Activated naive CD4-positive, alpha-beta T cell treated with anti-CD3 and anti-CD28 coated beads, Interleukin-2, amount 50 U/mL, for 72 hours (primary cell): ENCODE measurements around the gene FASTK. TPM values are rescaled to one million over a fixed set of nuclear protein-coding genes. Genes with fewer than 3 reads are reported as not detected.

Experiments used
- ATAC-seq, 2 donors: fragments of 150-1000 bp; cut with Tn5 transposase; 2 replicates each; pipeline ENCODE4 v1.10.0; 2021; ENCODE audit warnings: mild to moderate bottlenecking in 2 of 2, moderate library complexity in 2 of 2
- DNase-seq, 2 donors: peaks; one replicate each; pipeline ENCODE4 v3.0.0; 2021 to 2022; ENCODE audit warnings: low spot score in 2 of 2
- H3K27ac Mint-ChIP-seq, 2 donors: one replicate each; pipeline ENCODE4 v1.8.0; 2022; ENCODE audit warnings: mild to moderate bottlenecking in 2 of 2, mixed read lengths in 2 of 2
- H3K36me3 Mint-ChIP-seq, 2 donors: one replicate each; pipeline ENCODE4 v1.8.0; 2022; ENCODE audit warnings: mixed read lengths in 2 of 2
- H3K9me3 Mint-ChIP-seq, 2 donors: one replicate each; pipeline ENCODE4 v1.8.0; 2022; ENCODE audit warnings: mixed read lengths in 2 of 2
- total RNA-seq, 2 donors: library from RNA; stranded (reverse); gene quantifications; one replicate each; pipeline ENCODE4 v1.2.3, GENCODE V29; 2022

Gene FASTK
- total RNA-seq, 2 donors from 2014 or later = 27.0 to 62.0 TPM

DNA sequence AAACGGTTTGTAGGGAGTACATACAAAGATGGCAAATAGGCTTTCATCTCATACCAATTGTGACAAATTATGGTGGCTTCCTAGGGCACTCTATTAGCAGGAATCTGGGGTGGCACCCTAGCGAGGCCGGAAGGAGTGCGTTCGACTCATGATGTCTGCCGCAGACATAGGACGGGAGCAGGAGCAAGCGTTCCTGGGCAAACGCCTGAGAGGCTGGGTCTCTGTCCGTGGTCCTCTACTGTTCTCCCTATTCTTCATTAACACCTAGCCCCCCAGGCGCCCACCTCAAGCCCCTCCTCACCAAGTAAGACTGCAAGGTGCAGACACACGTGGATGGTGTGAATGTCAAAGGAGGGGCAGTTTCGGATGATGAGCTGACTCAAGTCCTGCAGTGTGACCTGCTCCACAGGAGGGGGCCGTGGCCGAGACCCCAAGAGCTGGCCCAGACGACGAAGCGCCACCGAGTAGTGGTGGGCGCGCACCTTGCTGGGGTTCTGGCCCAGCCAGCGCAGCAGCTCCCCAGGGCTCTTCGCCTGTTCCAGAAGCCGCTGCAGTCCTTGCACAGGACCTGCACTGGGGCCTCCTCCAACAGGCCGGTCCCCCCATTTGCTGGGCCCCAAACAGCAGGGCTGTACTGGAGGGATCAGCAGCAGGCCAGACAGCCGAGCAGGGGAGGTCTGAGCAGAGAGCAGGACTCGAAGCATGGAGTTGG lies 1.3 kb downstream of the FASTK start:
- H3K9me3 Mint-ChIP-seq = no peaks in the 10 kb centered on the region
- peaks cover 12 to 14% of the 10 kb centered on the region in 2 donors for H3K36me3 Mint-ChIP-seq
- ATAC-seq (no peak), DNase-seq (no peak)
- H3K27ac Mint-ChIP-seq = peak overlapping the region; percentile 79 to 91

- no peak for DNase-seq
- Mint-ChIP-seq H3K9me3 (no peaks in the 10 kb centered on the region), H3K27ac (peak overlapping the region; percentile 79 to 90), H3K36me3 (peaks cover 12 to 14% of the 10 kb centered on the region in 2 donors)
- no peak for ATAC-seq
Measured at GRCh38 chr7:151078233-151079040, 2.2 kb downstream of the FASTK start.

- peaks cover 9 to 11% of the 10 kb centered on the region in 2 donors for H3K36me3 Mint-ChIP-seq
- ATAC-seq = no peak
- H3K9me3 Mint-ChIP-seq = no peaks in the 10 kb centered on the region
- H3K27ac Mint-ChIP-seq = peak overlapping the region; percentile 17 to 90
- DNase-seq = no peak
Measured at GRCh38 chr7:151077705-151078232, 2.8 kb downstream of the FASTK start.

- DNase-seq (no peak), ATAC-seq (no peak)
- peaks cover 6 to 7% of the 10 kb centered on the region in 2 donors for H3K36me3 Mint-ChIP-seq
Measured at GRCh38 chr7:151076863-151077704, 3.5 kb downstream of the FASTK start.

DNA sequence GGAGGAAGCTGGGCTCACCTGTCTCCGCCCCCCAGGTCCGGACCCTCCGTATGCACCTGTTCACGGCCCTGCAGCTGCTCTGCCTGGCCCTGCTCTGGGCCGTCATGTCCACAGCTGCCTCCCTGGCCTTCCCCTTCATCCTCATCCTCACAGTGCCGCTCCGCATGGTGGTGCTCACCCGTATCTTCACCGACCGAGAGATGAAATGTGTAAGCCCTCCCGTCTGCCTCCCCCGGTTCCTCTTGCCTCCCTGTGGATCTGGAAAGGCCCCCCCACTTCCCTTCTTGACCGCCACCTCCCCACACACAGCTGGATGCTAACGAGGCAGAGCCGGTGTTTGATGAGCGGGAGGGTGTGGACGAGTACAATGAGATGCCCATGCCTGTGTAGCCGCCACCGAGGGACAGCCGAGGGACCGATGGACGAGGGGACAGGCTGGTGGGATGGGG lies 4.6 kb downstream of the FASTK start:
- no peaks in the 10 kb centered on the region for H3K9me3 Mint-ChIP-seq
- DNase-seq = no peak
- peak overlapping the region; percentile 72 to 88 for H3K27ac Mint-ChIP-seq
- H3K36me3 Mint-ChIP-seq = peaks cover 6 to 7% of the 10 kb centered on the region in 2 donors
- no peak for ATAC-seq

More at GRCh38 chr7:151076863-151077704, 3.5 kb downstream of the FASTK start:
- Mint-ChIP-seq H3K27ac (no peak overlapping the region), H3K9me3 (no peaks in the 10 kb centered on the region)

- ATAC-seq (no peak), DNase-seq (no peak)
- Mint-ChIP-seq H3K36me3 (peaks cover 6 to 7% of the 10 kb centered on the region in 2 donors), H3K27ac (peak overlapping the region; percentile 72 to 88), H3K9me3 (no peaks in the 10 kb centered on the region)
Measured at GRCh38 chr7:151075662-151075971, 5.0 kb downstream of the FASTK start.

DNA sequence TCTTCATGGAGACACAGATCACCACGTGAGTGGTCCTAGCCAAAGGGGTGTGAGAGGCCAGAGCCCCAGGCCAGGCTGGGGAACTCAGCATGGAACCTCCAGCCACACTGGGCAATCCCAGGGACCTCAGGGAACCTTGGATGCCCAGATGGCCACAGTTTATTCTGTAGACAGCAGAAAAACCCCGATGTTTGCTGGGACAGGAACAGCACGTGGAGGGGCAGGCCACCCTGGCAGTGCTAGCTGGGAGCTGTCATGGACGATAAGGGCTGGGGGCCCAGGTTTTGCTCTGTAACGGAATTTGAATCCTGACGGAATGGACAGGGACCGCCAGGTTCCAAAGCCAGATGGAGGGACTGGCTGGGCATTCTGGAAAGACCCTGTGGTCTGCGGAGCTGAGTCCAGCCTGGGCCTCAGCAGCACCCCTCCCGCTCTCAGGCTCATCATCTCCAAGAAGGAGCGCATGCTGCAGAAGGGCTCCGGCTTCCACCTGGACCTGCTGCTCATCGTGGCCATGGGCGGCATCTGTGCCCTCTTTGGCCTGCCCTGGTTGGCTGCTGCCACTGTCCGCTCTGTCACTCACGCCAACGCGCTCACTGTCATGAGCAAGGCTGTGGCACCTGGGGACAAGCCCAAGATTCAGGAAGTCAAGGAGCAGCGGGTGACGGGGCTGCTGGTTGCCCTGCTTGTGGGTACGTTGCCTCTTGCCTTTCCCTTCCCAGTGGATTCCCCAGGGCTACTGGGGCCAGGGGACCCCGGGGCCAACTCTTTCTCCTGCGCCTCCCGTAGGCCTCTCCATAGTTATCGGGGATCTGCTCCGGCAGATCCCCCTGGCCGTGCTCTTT lies 5.6 kb downstream of the FASTK start:
- no peaks in the 10 kb centered on the region for H3K9me3 Mint-ChIP-seq
- peak overlapping the region; percentile 72 to 88 for H3K27ac Mint-ChIP-seq
- peaks cover 4 to 6% of the 10 kb centered on the region in 2 donors for H3K36me3 Mint-ChIP-seq
- no peak for DNase-seq
- no peak for ATAC-seq

GRCh38 chr7:151073990-151074389 lies 6.6 kb downstream of the FASTK start:
- H3K27ac Mint-ChIP-seq = no peak overlapping the region
- DNase-seq (no peak), ATAC-seq (no peak)
- peaks cover 0 to 6% of the 10 kb centered on the region in 2 donors for H3K36me3 Mint-ChIP-seq
- H3K9me3 Mint-ChIP-seq = no peaks in the 10 kb centered on the region

GRCh38 chr7:151071032-151071866 lies 9.4 kb downstream of the FASTK start:
- Mint-ChIP-seq H3K36me3 (peaks cover 0 to 6% of the 10 kb centered on the region in 2 donors), H3K27ac (no peak overlapping the region), H3K9me3 (no peaks in the 10 kb centered on the region)
- DNase-seq (no peak), ATAC-seq (no peak)

DNA sequence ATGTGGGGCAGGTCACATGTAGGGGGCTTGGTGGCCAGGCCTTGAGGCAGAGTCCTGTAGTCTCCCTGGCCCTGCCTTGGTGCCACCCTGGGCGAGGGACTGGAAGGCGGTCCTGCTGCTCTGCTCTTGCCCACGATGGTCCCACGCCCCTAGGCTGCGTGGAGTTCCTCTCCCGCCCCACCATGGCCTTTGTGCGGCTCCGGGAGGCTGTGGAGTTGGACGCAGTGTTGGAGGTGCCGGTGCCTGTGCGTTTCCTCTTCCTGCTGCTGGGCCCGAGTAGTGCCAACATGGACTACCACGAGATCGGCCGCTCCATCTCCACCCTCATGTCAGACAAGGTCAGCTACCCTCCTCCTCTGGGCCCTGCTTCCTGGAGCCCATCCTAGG lies 10.0 kb downstream of the FASTK start:
- no peaks in the 10 kb centered on the region for H3K9me3 Mint-ChIP-seq
- no peak for ATAC-seq
- no peak overlapping the region for H3K27ac Mint-ChIP-seq
- peaks cover 0 to 3% of the 10 kb centered on the region in 2 donors for H3K36me3 Mint-ChIP-seq
- DNase-seq = no peak

DNA sequence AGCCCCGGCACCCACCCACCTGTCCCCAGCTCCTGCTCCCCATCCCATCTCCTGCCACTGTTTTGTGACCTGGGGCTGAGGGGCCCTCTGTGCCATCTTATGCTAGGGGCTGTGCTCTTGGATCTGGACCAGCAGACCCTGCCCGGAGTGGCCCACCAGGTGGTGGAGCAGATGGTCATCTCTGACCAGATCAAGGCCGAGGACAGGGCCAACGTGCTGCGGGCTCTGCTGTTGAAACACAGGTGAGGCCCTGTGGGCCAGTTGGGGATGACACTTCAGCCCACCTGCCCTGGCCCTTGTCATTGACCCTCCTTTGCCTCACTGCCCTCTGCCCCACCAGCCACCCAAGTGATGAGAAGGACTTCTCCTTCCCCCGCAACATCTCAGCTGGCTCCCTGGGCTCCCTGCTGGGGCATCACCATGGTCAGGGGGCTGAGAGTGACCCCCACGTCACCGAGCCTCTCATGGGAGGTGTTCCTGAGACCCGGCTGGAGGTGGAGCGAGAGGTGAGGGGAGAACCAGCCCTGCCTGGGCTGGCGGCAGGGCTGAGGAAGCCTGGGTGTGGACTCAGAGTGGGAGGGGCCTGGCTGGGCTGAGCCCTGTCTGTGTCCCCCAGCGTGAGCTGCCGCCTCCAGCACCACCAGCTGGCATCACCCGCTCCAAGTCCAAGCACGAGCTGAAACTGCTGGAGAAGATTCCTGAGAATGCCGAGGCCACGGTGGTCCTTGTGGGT lies 10.6 kb downstream of the FASTK start:
- ATAC-seq (no peak), DNase-seq (no peak)
- Mint-ChIP-seq H3K27ac (no peak overlapping the region), H3K9me3 (no peaks in the 10 kb centered on the region), H3K36me3 (no peaks in the 10 kb centered on the region)

DNA sequence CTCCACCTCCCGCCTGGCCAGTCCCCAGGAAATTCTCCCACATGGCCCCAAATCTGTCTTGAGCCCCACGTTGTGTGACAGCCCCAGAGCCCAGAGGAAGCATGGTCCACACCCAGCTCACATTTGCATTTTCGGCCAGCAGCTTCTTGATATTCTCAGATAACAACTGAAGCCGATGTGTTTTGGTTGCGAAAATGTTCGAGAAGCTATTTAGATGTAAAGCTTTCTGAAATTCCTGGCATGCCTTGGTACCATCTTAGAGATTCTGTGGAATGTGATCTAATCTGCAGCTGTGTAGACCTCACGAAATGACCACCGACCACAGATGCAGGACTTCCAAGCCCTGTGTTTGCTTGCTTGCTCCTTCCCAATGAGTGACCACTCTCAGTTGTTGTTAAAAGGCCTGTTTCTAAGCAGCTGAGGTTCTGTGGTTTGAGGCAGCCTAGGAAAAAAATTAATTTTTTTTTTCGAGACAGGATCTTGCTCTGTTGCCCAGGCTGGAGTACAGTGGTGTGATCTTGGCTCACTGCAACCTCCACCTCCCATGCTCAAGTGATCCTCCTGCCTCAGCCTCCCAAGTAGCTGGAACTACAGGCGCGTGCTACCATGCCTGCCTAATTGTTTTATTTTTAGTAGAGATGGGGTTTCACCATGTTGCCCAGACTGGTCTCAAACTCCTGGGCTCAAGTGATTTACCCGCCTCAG lies 12.4 kb downstream of the FASTK start:
- DNase-seq (no peak), ATAC-seq (no peak)
- Mint-ChIP-seq H3K27ac (no peak overlapping the region), H3K9me3 (no peaks in the 10 kb centered on the region), H3K36me3 (no peaks in the 10 kb centered on the region)

GRCh38 chr7:151066273-151066974 lies 14.2 kb downstream of the FASTK start:
- ATAC-seq (no peak), DNase-seq (no peak)
- no peak overlapping the region for H3K27ac Mint-ChIP-seq
- H3K36me3 Mint-ChIP-seq = no peaks in the 10 kb centered on the region
- no peaks in the 10 kb centered on the region for H3K9me3 Mint-ChIP-seq

- DNase-seq (no peak), ATAC-seq (no peak)
- no peaks in the 10 kb centered on the region for H3K36me3 Mint-ChIP-seq
- H3K27ac Mint-ChIP-seq = peak overlapping the region; percentile 53 to 92
- H3K9me3 Mint-ChIP-seq = no peaks in the 10 kb centered on the region
Measured at GRCh38 chr7:151065516-151065915, 15.1 kb downstream of the FASTK start.
